H1 (cell line): ENCODE measurements around the gene ZBTB20. TPM values are rescaled to one million over a fixed set of nuclear protein-coding genes. Genes with fewer than 3 reads are reported as not detected.

Experiments used
- ATF3 ChIP-seq: IDR thresholded peaks from 2 replicates; pipeline ENCODE4 v1.6.1; 2011; ENCODE audit warnings: low read depth, mild to moderate bottlenecking, low read length; ENCODE audit not compliant: insufficient read depth
- CBX8 ChIP-seq: fragments of 300-800, 300-1000 bp; sonication (generic); IDR thresholded peaks from 2 replicates; pipeline ENCODE4 v1.7.1; 2016; ENCODE audit warnings: low read depth, low read length, borderline replicate concordance
- CHD2 ChIP-seq: IDR thresholded peaks from 2 replicates; pipeline ENCODE4 v1.6.1; 2012; ENCODE audit warnings: low read length, improper control_type of control experiment
- CTCF ChIP-seq, 3 experiments: IDR thresholded peaks; 1 replicate in 2 of 3; 2 replicates in 1 of 3; pipeline versions ENCODE4 v1.5.1 to v1.6.1; 2011; ENCODE audit warnings: low read length in 3 of 3, mild to moderate bottlenecking in 3 of 3, inconsistent platforms in 2 of 3, low read depth in 1 of 3, moderate library complexity in 1 of 3; ENCODE audit not compliant: insufficient read depth in 1 of 3; ENCODE audit errors: control extremely low read depth in 1 of 3
- EP300 ChIP-seq, 2 experiments: IDR thresholded peaks; 1 replicate in 1 of 2; 2 replicates in 1 of 2; pipeline ENCODE4 v1.6.1; 2011 to 2012; ENCODE audit warnings: low read depth in 2 of 2, low read length in 2 of 2, mild to moderate bottlenecking in 2 of 2, borderline replicate concordance in 1 of 2, inconsistent platforms in 1 of 2, moderate library complexity in 1 of 2
- EZH2 ChIP-seq: fragments of 200-600 bp; sonication (generic); IDR thresholded peaks from 2 replicates; pipeline ENCODE4 v1.7.1; 2012; ENCODE audit warnings: low read depth, mild to moderate bottlenecking, moderate library complexity, low read length, inconsistent platforms; ENCODE audit not compliant: severe bottlenecking
- FOSL1 ChIP-seq: IDR thresholded peaks from 2 replicates; pipeline ENCODE4 v1.6.1; 2011; ENCODE audit warnings: mild to moderate bottlenecking, low read depth, low read length, moderate library complexity; ENCODE audit not compliant: insufficient read depth
- HDAC6 ChIP-seq: IDR thresholded peaks from one replicate; pipeline ENCODE4 v1.7.1; 2012; ENCODE audit warnings: low read depth, mild to moderate bottlenecking, inconsistent platforms, low read length, moderate library complexity
- JUN ChIP-seq: IDR thresholded peaks from 2 replicates; pipeline ENCODE4 v1.6.1; 2011; ENCODE audit warnings: low read depth, mild to moderate bottlenecking, improper control_type of control experiment, low read length
- MAFK ChIP-seq: IDR thresholded peaks from 2 replicates; pipeline ENCODE4 v1.6.1; 2012; ENCODE audit warnings: low read depth, mild to moderate bottlenecking, improper control_type of control experiment, low read length
- NRF1 ChIP-seq: IDR thresholded peaks from 2 replicates; pipeline ENCODE4 v1.6.1; 2011; ENCODE audit warnings: mild to moderate bottlenecking, low read depth, low read length, improper control_type of control experiment
- PHF8 ChIP-seq: fragments of 200-600 bp; sonication (generic); conservative IDR thresholded peaks from 2 replicates; pipeline ENCODE4 v1.7.1; 2012; ENCODE audit warnings: low read depth, mild to moderate bottlenecking, inconsistent platforms, low read length, moderate library complexity
- POLR2AphosphoS5 ChIP-seq: IDR thresholded peaks from 2 replicates; pipeline ENCODE4 v1.6.1; 2011; ENCODE audit warnings: low read depth, low read length
- RAD21 ChIP-seq, 2 experiments: IDR thresholded peaks in 1 of 2; conservative IDR thresholded peaks in 1 of 2; 2 replicates each; pipeline ENCODE4 v1.6.1; 2011; ENCODE audit warnings: low read depth in 2 of 2, low read length in 2 of 2, improper control_type of control experiment in 1 of 2, inconsistent platforms in 1 of 2, mild to moderate bottlenecking in 1 of 2, moderate library complexity in 1 of 2
- RBBP5 ChIP-seq: IDR thresholded peaks from 2 replicates; pipeline ENCODE4 v1.7.1; 2012; ENCODE audit warnings: low read depth, mild to moderate bottlenecking, inconsistent platforms, low read length, moderate library complexity, borderline replicate concordance
- RNF2 ChIP-seq: fragments of 200-900, 300-1000 bp; sonication (generic); IDR thresholded peaks from 2 replicates; pipeline ENCODE4 v1.7.1; 2016; ENCODE audit warnings: borderline replicate concordance, low read depth, mild to moderate bottlenecking, antibody characterized with exemption, low read length; ENCODE audit not compliant: poor library complexity, severe bottlenecking; ENCODE audit errors: missing control alignments
- SIRT6 ChIP-seq: IDR thresholded peaks from one replicate; pipeline ENCODE4 v1.7.1; 2012; ENCODE audit warnings: low read length, inconsistent platforms
- TBP ChIP-seq: IDR thresholded peaks from 2 replicates; pipeline ENCODE4 v1.6.1; 2011; ENCODE audit warnings: low read depth, low read length, improper control_type of control experiment
- TEAD4 ChIP-seq: IDR thresholded peaks from 2 replicates; pipeline ENCODE4 v1.6.1; 2012; ENCODE audit warnings: low read depth, low read length, inconsistent platforms, mixed read lengths
- YY1 ChIP-seq: IDR thresholded peaks from 2 replicates; pipeline ENCODE4 v1.6.1; 2011; ENCODE audit warnings: low read depth, mild to moderate bottlenecking, low read length
- polyA plus RNA-seq, 7 experiments: library from polyadenylated mRNA; depleted of rRNA in 3 of 7; stranded (reverse) in 5 of 7; unstranded in 2 of 7; fragments of >200 nt in 5 of 7; fragments of 200-250 nt in 2 of 7; gene quantifications; 1 replicate in 5 of 7; 2 replicates in 1 of 7; 4 replicates in 1 of 7; pipeline versions ENCODE4 v1.2.1 to v1.2.3, GENCODE V29; 2011 to 2013; ENCODE audit warnings: missing spikeins in 2 of 7, mixed read lengths in 2 of 7
- total RNA-seq: library from RNA; stranded (reverse); fragmentation: NEBNext Ultra II Directional; extraction: Animal tissue kit (Norgen Biotek cat#: 25700); gene quantifications from 2 replicates; pipeline ENCODE4 v1.2.1, GENCODE V29; 2021

ZBTB20 gene
- total and polyA plus RNA-seq, 2 of the 8 experiments (the other 6 are each of a cell fraction or from before 2014, with no cell fraction given) = 0.35 to 1.3 TPM

GRCh38 chr3:115147329-115148141, 447 bp upstream of the ZBTB20 start (continued):
- TF ChIP-seq PHF8 = no peak
- TF ChIP-seq RAD21 (IDR thresholded peaks at IDR 0.05 in 1 of 2, conservative IDR thresholded peaks at IDR 0.05 in 1 of 2; ENCODE audit: low read depth in 2 of 2, low read length in 2 of 2) = 0 out of 4 replicates have a peak, but pooled peaks of 1 of the 2 experiments have one; percentile 6
- TF ChIP-seq POLR2AphosphoS5 = no peak
- TF ChIP-seq EZH2 = no peak
- no peak for TF ChIP-seq EP300 (IDR thresholded peaks at IDR 0.05; ENCODE audit: borderline replicate concordance in 1 of 2, low read depth in 2 of 2, low read length in 2 of 2)
- no peak for TF ChIP-seq HDAC6
- no peak for TF ChIP-seq NRF1
- no peak for TF ChIP-seq JUN
- no peak for TF ChIP-seq FOSL1
- no peak for TF ChIP-seq ATF3
- no peak for TF ChIP-seq TEAD4
- TF ChIP-seq CBX8 = no peak
- TF ChIP-seq SIRT6 = no peak
- no peak for TF ChIP-seq YY1
- peak; percentile 88 for TF ChIP-seq CHD2
- TF ChIP-seq RNF2 = no peak
- TF ChIP-seq TBP = peak; percentile 40; the same call in 1 of the 2 replicates
- TF ChIP-seq RBBP5 = peak; percentile 73
- no peak for TF ChIP-seq MAFK
- TF ChIP-seq CTCF (IDR thresholded peaks at IDR 0.05; ENCODE audit: control extremely low read depth in 1 of 3, insufficient read depth in 1 of 3, low read depth in 1 of 3, low read length in 3 of 3) = no peak
